ENCODE data around the gene INIP. TPM values are rescaled to one million over a fixed set of nuclear protein-coding genes. Genes with fewer than 3 reads are reported as not detected.

INIP gene
- total RNA-seq, 2 experiments from 2014 or later, result 7.8 to 9.1 TPM

DNA sequence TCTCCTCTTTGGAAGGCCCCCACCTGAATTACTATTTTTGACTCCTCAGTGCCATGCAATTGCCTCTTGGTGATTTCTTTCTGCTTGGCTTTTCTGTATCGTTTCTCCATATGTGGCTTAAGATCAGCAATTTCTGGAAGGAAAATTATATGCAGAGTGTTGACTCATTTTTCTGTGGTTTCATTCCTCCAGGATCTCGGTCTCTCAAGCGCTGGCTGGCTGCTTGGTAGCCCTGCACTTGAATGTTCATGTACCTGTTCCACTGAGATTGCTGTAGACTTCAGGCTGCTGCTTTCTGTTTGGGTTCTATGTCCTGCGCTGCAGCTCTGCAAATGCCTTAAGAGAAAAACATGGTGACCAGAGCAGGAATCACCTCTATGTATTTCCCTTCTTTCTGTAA lies 77.6 kb downstream of the INIP start:
- Mint-ChIP-seq H3K4me1 (ENCODE audit: low read depth) (no peaks in the 10 kb centered on the region), H3K27me3 (no peaks in the 10 kb centered on the region), H3K4me3 (no peak overlapping the region), H3K9me3 (peaks cover 13% of the 10 kb centered on the region), H3K36me3 (ENCODE audit: low read depth) (peaks cover 25% of the 10 kb centered on the region), H3K27ac (no peak overlapping the region)
- Histone ChIP-seq H3K4me1 (ENCODE audit: insufficient read depth, low read length) (no peaks in the 10 kb centered on the region), H3K36me3 (ENCODE audit: insufficient read depth, low read length) (no peaks in the 10 kb centered on the region), H3K27ac (ENCODE audit: low read depth in 1 of 2, low read length in 2 of 2) (no peak overlapping the region), H3K27me3 (ENCODE audit: control insufficient read depth in 1 of 2, insufficient read depth in 2 of 2, low read length in 2 of 2) (no peaks in the 10 kb centered on the region), H3K4me3 (ENCODE audit: low read length) (no peak overlapping the region), H3K9me3 (ENCODE audit: control insufficient read depth in 1 of 2, insufficient read depth in 1 of 2, low read length in 2 of 2) (peaks cover 9 to 16% of the 10 kb centered on the region in 2 experiments)
- DNase-seq, result no peak
- intact Hi-C loops (cut with DNase I, micrococcal nuclease), result no loop called here
- no peak for ATAC-seq (ENCODE audit: poor library complexity)
- ChIA-PET CTCF (no interaction called here), POLR2A (interaction anchor here (0.6 kb wide), 1 partner anchor 199 kb away, joined by 3 read pairs; no protein-coding TSS in a partner anchor)
- TF ChIP-seq CTCF (IDR thresholded peaks at IDR 0.05), result no peak

Other genes starting within 250 kb of the INIP start
- 1 to 10 TPM; 5.6 to 6.8 TPM for gene KIAA1958, start 231.3 kb downstream of the INIP start, total RNA-seq
- gene SNX30, start 32.6 kb upstream of the INIP start, total RNA-seq, result 1 to 10 TPM; 5.2 to 5.8 TPM
- not detected for gene SLC46A2, start 172.8 kb upstream of the INIP start, total RNA-seq

Data from CD4-positive, alpha-beta T cell (primary cell).